ENCODE results near the gene ARL5C.

- TF ChIP-seq RARB (CRISPR knock-in tag; IDR thresholded peaks at IDR 0.05) (no peak), ZNF8 (CRISPR knock-in tag; IDR thresholded peaks at IDR 0.05) (no peak), ZNF565 (CRISPR knock-in tag; conservative IDR thresholded peaks at IDR 0.05; ENCODE audit: low read depth) (no peak), PATZ1 (CRISPR knock-in tag; IDR thresholded peaks at IDR 0.05; ENCODE audit: borderline replicate concordance) (no peak), CSRNP3 (CRISPR knock-in tag; IDR thresholded peaks at IDR 0.05) (no peak), GLIS3 (CRISPR knock-in tag; IDR thresholded peaks at IDR 0.05) (no peak), ZC3H10 (CRISPR knock-in tag; IDR thresholded peaks at IDR 0.05) (no peak), SNAI2 (CRISPR knock-in tag; IDR thresholded peaks at IDR 0.05) (no peak), ARNTL (CRISPR knock-in tag; IDR thresholded peaks at IDR 0.05; ENCODE audit: borderline replicate concordance, low read depth) (no peak), ZFP3 (CRISPR knock-in tag; IDR thresholded peaks at IDR 0.05) (no peak)
These were observed 29.1 kb upstream of the ARL5C start for GRCh38 chr17:39194985-39195524.
